Retinal pigment epithelial cell (primary cell): ENCODE measurements around the gene TTC9B.

ENCODE experiments used
- DNase-seq: peaks from one replicate; pipeline ENCODE4 v3.0.0-alpha.2; 2010; ENCODE audit warnings: low read depth
- H3K4me3 ChIP-seq: 2 replicates; pipeline ENCODE4 v1.5.1; 2011; ENCODE audit warnings: mild to moderate bottlenecking, low read length, control low read depth, moderate library complexity
- CTCF ChIP-seq: conservative IDR thresholded peaks from 2 replicates; pipeline ENCODE4 v1.5.1; 2011; ENCODE audit warnings: low read depth, low read length, control low read depth, inconsistent platforms

TTC9B gene

GRCh38 chr19:40254714-40255418, 36.7 kb upstream of the TTC9B start:
- TF ChIP-seq CTCF, result no peak
- no peak for DNase-seq
- H3K4me3 ChIP-seq, result no peak overlapping the region

DNA sequence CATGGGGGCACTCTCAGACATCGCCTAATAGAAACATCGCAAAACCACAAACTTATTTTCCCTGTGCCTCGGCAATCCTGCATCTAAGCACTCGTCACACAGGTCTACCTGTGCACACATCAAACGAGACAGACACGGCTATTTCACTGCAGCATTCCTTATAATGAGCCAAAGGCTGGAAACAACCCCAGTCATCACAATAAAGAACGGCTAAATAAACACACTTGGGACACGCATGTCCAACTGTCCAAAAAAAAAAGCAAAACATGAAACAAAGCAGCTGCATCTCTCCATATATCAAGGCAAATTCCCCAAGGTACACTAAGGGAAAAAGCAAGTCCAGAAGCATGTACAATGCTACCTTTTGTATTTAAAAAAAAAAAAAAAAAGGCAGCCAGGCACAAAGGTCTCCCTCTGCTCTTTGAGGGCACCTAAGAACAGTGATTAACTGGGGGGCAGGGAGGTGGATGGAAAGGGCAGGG, 35.5 kb upstream of the TTC9B start:
- no peak overlapping the region for H3K4me3 ChIP-seq
- TF ChIP-seq CTCF, result no peak
- no peak for DNase-seq

DNA sequence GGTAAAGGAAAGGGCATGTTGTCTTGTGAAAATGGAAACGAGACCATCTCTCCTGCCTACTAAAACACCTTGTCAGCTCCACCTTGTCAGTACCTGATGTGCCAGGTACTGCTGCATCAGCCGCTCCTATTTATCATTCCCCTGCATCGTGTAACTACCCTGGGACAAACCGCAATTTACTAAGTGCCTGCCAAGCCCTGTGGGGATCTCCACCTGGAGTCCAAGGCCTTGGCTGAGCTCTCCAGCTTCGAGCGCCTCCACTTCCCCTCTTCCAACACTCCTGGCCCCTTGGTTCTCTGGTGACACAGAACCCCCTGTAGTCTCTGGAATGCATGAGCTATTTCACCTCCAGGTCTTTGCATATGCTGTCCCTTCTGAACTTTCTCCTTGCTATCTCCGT, 34.2 kb upstream of the TTC9B start:
- H3K4me3 ChIP-seq, result no peak overlapping the region
- no peak for DNase-seq
- TF ChIP-seq CTCF, result no peak

- no peak overlapping the region for H3K4me3 ChIP-seq
- TF ChIP-seq CTCF, result no peak
- no peak for DNase-seq
These were observed 33.8 kb upstream of the TTC9B start for GRCh38 chr19:40251991-40252390.

- no peak for DNase-seq
- H3K4me3 ChIP-seq, result no peak overlapping the region
- TF ChIP-seq CTCF, result no peak
These were observed 33.1 kb upstream of the TTC9B start for GRCh38 chr19:40251244-40251643.

DNA sequence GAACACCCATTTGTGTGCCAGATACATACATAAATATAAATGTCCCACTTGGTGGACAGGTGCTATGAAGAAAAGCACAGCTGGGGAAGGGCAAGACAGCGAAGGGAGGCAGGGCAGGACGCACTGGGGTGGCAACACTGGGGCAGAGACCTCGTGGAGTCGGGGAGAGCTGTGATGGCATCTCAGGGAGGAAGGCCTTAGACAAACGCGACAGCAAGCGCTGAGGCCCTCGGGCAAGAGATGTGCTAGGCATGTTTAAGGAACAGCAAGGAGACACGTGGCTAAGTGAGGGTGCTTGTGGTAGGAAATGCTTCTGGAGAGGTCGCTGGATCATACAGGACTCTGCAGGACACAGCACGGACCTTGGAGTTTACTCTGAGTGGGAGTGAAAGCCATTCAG, 31.6 kb upstream of the TTC9B start:
- H3K4me3 ChIP-seq, result no peak overlapping the region
- no peak for TF ChIP-seq CTCF
- DNase-seq, result no peak

GRCh38 chr19:40249201-40249600, 31.0 kb upstream of the TTC9B start:
- no peak for DNase-seq
- TF ChIP-seq CTCF, result no peak
- H3K4me3 ChIP-seq, result no peak overlapping the region
